GM19043 (cell line): Measurements from ENCODE around the gene CARD19.

Experiments used
- ATAC-seq: cut with Tn5 transposase; IDR thresholded peaks from one replicate; pipeline ENCODE4 v1.9.1; 2021; ENCODE audit warnings: low read depth; ENCODE audit not compliant: unreplicated experiment

The CARD19 gene

GRCh38 chr9:93096131-93096802, at the start of gene CARD19:
Gene CARD19 (plus strand): TSS chr9:93096217. CDS start chr9:93096346, 129 bp downstream.
- ATAC-seq = no peak

DNA sequence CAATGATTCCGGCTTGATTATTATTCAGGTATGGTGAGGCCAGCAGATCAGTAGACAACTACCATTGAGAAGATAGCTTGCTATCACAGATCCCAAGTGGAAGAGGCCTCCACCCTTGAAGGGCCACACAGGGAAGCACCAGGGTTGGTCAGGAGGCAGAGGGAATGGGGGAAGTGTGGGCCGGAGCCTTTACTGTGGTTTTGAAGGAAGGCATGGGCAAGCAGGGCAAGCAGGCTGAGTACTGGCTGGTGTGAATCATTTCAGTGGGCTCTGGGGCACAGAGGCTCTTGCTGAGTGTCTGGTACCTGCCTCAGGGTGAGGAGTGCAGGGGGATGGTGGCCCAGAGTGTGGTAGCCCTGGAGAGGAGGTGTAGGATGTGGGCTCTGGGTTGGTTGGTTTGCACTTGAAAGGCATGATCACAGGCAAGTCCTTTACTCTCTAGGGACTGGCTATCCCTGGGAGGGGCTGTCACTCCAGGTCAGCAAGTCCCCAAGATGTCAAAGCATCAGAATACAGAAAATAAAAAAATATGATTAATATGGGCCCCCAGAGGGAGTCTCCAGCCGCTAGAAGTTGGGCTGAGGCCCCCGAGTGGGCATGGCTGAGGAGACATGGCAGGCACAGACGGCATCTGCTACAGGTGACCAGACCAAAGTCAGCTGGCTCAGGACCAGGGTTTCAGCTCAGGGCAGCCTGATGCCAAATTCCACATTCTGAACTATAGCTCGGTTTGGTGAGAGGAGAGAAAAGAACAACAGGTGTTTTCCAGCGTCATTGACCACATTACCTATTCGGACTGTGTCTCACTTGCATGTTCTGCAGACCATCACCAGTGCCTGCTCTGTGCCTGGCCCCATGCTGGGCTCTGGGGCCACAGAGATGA, 47.2 kb upstream of the CARD19 start:
- ATAC-seq = no peak

- no peak for ATAC-seq
Measured at GRCh38 chr9:93049491-93049890, 46.5 kb upstream of the CARD19 start.

DNA sequence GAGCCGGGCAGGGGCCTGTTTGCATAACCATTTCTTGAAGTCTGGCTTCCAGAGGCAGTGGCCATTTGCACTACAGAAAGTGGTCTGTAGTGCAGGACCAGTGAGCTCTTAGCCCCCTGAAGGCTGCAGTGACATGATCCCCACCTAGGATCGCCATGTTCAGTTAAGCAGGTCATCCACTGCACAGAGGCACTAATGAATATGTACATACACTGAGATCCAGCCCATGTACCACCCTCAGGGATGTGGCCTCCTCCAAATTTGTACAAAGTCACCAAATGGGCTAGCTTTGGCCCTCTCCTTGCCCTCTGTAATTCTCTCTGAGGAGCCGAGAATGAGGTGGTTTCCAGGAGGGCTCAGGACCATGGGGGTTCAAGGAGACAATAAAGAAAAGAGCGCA, 45.8 kb upstream of the CARD19 start:
- no peak for ATAC-seq

GRCh38 chr9:93051680-93052089, 44.3 kb upstream of the CARD19 start:
- no peak for ATAC-seq

GRCh38 chr9:93052791-93053540, 43.1 kb upstream of the CARD19 start:
- ATAC-seq = no peak

DNA sequence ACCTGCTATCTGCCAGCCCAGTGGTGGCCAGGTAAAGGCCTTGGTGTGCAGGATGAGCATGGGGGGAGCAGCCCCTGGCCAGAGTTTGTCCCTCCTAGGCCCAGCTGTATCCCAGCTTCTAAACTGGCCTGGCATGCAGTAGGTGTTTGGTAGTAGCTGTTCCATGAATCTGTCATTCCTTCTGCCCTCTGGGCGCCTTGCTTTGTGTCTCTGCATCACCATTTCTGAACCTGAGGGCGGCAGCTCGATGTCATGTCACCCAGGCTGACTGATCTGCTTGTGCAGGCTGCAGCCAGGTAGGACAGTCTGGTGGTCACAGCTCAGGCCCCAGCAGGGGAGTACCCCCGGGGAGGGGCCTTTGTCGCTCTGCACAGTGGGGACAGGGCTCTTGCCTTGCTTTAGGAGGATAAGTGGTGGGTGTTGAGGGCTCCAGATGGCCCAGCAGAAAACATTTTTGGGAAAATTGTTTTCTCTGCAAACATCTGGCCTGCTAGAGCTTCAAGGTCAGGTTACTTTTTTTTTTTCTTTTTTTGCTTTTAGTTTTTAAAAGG, 42.2 kb upstream of the CARD19 start:
- ATAC-seq = no peak

GRCh38 chr9:93054758-93055704, 41.0 kb upstream of the CARD19 start:
- no peak for ATAC-seq

GRCh38 chr9:93057042-93057702, 38.8 kb upstream of the CARD19 start:
- ATAC-seq = no peak

DNA sequence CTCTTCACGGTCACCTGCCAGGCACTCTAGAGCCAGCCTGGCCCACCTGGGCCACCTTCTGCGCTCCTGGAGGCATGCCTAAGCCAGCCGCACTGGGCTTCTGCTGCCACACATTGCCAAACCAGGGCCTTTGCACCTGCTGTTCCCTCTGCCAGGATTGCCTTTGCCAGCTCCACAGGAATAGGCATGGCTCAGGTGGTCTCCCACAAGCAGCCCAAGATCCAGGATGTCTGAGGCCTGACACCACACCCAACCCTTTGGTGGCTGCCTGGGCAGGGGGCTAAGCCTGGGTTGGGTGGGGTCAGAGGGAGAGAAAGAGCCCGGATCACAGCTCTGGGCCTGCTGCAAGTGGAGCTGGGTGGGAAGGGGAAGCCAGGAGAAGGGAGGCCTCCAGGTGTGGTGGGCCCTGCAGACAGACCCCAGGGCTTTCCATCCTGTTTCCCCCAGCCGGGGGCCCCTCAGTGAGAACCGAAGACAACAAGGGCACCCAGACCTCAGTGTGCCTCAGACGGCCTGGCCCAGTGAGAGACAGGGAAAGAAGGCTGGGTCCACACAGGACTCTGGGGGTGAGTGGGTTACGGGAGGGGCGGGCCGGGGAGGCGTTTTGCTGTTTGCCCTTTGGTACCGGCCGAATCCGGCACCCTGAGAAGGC, 38.2 kb upstream of the CARD19 start:
- ATAC-seq = peak; percentile 9

- peak; percentile 43 for ATAC-seq
Measured at GRCh38 chr9:93058355-93059010, 37.5 kb upstream of the CARD19 start, which contains the start of gene SUSD3. Gene SUSD3 (plus strand): TSS chr9:93058701. CDS start chr9:93058743, 42 bp downstream.

- ATAC-seq = peak; percentile 1
Measured at GRCh38 chr9:93059011-93059714, 36.9 kb upstream of the CARD19 start.

- ATAC-seq = no peak
Measured at GRCh38 chr9:93059715-93060578, 36.1 kb upstream of the CARD19 start.

DNA sequence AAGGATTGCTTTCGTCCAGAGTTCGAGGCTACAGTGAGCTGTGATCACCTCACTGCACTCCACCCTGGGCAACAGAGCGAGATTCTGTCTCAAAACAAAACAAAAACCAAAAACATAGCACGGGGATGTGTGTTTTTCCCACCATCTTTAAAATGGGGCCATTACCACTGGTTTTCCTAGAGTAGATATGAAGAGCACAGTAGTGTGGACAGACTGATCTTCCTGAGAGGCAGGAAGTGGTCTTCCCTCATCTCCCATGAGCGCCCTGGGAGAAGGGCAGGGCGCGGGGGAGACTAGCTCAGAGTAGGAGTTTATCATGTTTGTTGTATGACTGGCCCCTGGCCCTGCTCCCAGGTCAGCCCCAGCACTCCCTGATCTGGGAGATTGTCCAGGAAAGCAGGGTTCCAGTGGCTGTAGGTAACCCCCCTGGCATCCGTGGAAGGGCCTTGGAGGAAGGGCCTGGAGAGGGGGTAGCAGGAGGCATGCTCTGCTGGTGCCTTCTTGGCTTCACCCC, 35.2 kb upstream of the CARD19 start:
- ATAC-seq = no peak

DNA sequence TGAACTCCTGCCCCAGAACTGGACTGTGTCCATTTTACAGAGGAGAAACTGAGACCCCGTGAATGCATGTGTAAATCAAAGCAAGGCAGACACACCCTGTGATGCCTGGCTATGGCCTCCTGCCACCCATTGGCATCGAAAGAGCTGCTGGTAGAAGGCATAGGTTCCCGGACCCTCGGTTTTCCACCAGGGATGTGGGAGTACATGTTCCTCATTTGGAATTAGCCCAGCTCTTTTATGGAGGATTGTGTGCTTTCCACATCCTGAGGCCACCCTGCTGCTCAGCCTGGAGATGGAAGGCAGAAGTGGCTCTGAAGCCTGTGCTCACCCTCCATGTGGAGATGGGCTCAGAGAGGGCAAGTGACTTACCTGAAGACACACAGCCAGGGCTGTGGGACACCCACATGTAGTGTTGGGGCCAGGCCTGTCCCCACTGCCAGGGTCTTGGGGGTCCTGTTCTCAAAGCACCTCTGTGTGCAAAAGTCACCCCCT, 34.7 kb upstream of the CARD19 start:
- ATAC-seq = no peak
